ENCODE measurements around the gene RASAL1.

GRCh38 chr12:113183030-113183589 lies 47.5 kb upstream of the RASAL1 start:
- TF ChIP-seq, protein P1, sequence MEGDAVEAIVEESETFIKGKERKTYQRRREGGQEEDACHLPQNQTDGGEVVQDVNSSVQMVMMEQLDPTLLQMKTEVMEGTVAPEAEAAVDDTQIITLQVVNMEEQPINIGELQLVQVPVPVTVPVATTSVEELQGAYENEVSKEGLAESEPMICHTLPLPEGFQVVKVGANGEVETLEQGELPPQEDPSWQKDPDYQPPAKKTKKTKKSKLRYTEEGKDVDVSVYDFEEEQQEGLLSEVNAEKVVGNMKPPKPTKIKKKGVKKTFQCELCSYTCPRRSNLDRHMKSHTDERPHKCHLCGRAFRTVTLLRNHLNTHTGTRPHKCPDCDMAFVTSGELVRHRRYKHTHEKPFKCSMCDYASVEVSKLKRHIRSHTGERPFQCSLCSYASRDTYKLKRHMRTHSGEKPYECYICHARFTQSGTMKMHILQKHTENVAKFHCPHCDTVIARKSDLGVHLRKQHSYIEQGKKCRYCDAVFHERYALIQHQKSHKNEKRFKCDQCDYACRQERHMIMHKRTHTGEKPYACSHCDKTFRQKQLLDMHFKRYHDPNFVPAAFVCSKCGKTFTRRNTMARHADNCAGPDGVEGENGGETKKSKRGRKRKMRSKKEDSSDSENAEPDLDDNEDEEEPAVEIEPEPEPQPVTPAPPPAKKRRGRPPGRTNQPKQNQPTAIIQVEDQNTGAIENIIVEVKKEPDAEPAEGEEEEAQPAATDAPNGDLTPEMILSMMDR (IDR thresholded peaks at IDR 0.05): no peak
- no peak for TF ChIP-seq POLR2A (IDR thresholded peaks at IDR 0.05)

Measured in esophagus squamous epithelium (tissue), 4 donors.